Left renal cortex interstitium (tissue), 4 donors: ENCODE data around the gene ANKRD33. TPM values are rescaled to one million over a fixed set of nuclear protein-coding genes. Genes with fewer than 3 reads are reported as not detected.

ENCODE experiments used
- DNase-seq, 4 donors: peaks; one replicate each; pipeline ENCODE4 v3.0.0-alpha.2; 2013; ENCODE audit warnings: low read depth in 4 of 4, low spot score in 2 of 4, missing footprints in 1 of 4
- polyA plus RNA-seq, 4 donors: library from polyadenylated mRNA; unstranded; fragments of 120-200 nt; gene quantifications; one replicate each; pipeline ENCODE4 v1.2.1, GENCODE V29; 2013; ENCODE audit not compliant: insufficient read length in 4 of 4

Gene ANKRD33
- polyA plus RNA-seq, 4 donors = 0.21 to 0.48 (median 0.28) TPM

- no peak for DNase-seq
Observed at GRCh38 chr12:51898506-51898905, 10.6 kb downstream of the ANKRD33 start.

GRCh38 chr12:51898937-51899336, 11.0 kb downstream of the ANKRD33 start:
- no peak for DNase-seq

- DNase-seq = no peak
Observed at GRCh38 chr12:51900323-51900889, 12.5 kb downstream of the ANKRD33 start.

GRCh38 chr12:51901121-51901817, 13.4 kb downstream of the ANKRD33 start:
- no peak for DNase-seq

GRCh38 chr12:51901881-51902280, 14.0 kb downstream of the ANKRD33 start:
- DNase-seq = no peak

- DNase-seq = no peak
Observed at GRCh38 chr12:51904951-51905470, 17.1 kb downstream of the ANKRD33 start.

- no peak for DNase-seq
Observed at GRCh38 chr12:51905471-51906429, 17.8 kb downstream of the ANKRD33 start.

- no peak for DNase-seq
Observed at GRCh38 chr12:51906430-51907082, 18.7 kb downstream of the ANKRD33 start.

- no peak for DNase-seq
Observed at GRCh38 chr12:51907083-51907855, 19.4 kb downstream of the ANKRD33 start, which contains the start of gene ACVRL1. TSS of gene ACVRL1 (plus strand) at chr12:51907504. CDS start at chr12:51912475, 4,971 bp downstream.

- DNase-seq = no peak
Observed at GRCh38 chr12:51907856-51908425, 20.0 kb downstream of the ANKRD33 start.

GRCh38 chr12:51908876-51909592, 21.1 kb downstream of the ANKRD33 start:
- DNase-seq = no peak

- no peak for DNase-seq
Observed at GRCh38 chr12:51910168-51910567, 22.3 kb downstream of the ANKRD33 start.

- no peak for DNase-seq
Observed at GRCh38 chr12:51910691-51911090, 22.8 kb downstream of the ANKRD33 start.

GRCh38 chr12:51911307-51911706, 23.4 kb downstream of the ANKRD33 start:
- no peak for DNase-seq

GRCh38 chr12:51911788-51912711, 24.1 kb downstream of the ANKRD33 start:
- DNase-seq = no peak

GRCh38 chr12:51913071-51914033, 25.4 kb downstream of the ANKRD33 start:
- DNase-seq = no peak
